Heart right ventricle (tissue), 16 donors: Measurements from ENCODE around the gene CDC20B. TPM values are rescaled to one million over a fixed set of nuclear protein-coding genes. Genes with fewer than 3 reads are reported as not detected.

Experiments
- ATAC-seq, 8 donors: fragments of 200-7000 bp; cut with Tn5 transposase; one replicate each; pipeline ENCODE4 v1.9.1; 2020; ENCODE audit warnings: mild to moderate bottlenecking in 8 of 8, moderate library complexity in 8 of 8, moderate number of reproducible peaks in 1 of 8
- DNase-seq, 2 donors: peaks; one replicate each; pipeline ENCODE4 v3.0.0-alpha.2; 2020
- H3K27ac ChIP-seq, 10 donors: fragments of 200-600 bp; sonication (generic) in 2 of 10; one replicate each; pipeline versions ENCODE4 v1.5.0 to v1.8.0; 2020 to 2022; ENCODE audit warnings: mild to moderate bottlenecking in 3 of 10
- H3K27me3 ChIP-seq, 7 donors: fragments of 200-600 bp; one replicate each; pipeline ENCODE4 v1.8.0; 2021 to 2022; ENCODE audit warnings: mild to moderate bottlenecking in 2 of 7
- H3K36me3 ChIP-seq, 9 donors: fragments of 200-600 bp; sonication (generic) in 1 of 9; one replicate each; pipeline versions ENCODE4 v1.5.0 to v1.8.0; 2020 to 2022; ENCODE audit warnings: mild to moderate bottlenecking in 2 of 9
- H3K4me1 ChIP-seq, 9 donors: fragments of 200-600 bp; sonication (generic) in 1 of 9; one replicate each; pipeline versions ENCODE4 v1.5.0 to v1.8.0; 2020 to 2022; ENCODE audit warnings: mild to moderate bottlenecking in 4 of 9
- H3K4me3 ChIP-seq, 10 donors: fragments of 200-600 bp; sonication (generic) in 2 of 10; one replicate each; pipeline versions ENCODE4 v1.5.0 to v1.8.0; 2020 to 2022; ENCODE audit warnings: mild to moderate bottlenecking in 7 of 10, moderate library complexity in 2 of 10
- H3K9me3 ChIP-seq, 11 donors: fragments of 200-600 bp in 10 of 11; sonication (generic) in 2 of 11; one replicate each; pipeline versions ENCODE4 v1.5.0 to v1.8.0; 2013 to 2022; ENCODE audit warnings: mild to moderate bottlenecking in 2 of 11, control low read depth in 1 of 11, moderate library complexity in 1 of 11
- CTCF ChIP-seq, 9 donors: fragments of 200-600 bp; sonication (generic) in 2 of 9; IDR thresholded peaks; one replicate each; pipeline versions ENCODE4 v1.5.0 to v1.8.0; 2021 to 2022; ENCODE audit warnings: antibody characterized with exemption in 9 of 9, mild to moderate bottlenecking in 5 of 9, moderate library complexity in 1 of 9
- WGBS, 2 donors: extraction: QIAGEN DNeasy Blood & Tissue Kit; methylation state at CpG; one replicate each; pipeline ENCODE4 v1.1.7; 2013; ENCODE audit warnings: inconsistent platforms in 1 of 2; 5-methylcytosine and 5-hydroxymethylcytosine counted together
- intact Hi-C, 10 donors: fragments of 100-400 bp; cut with DNase I; formaldehyde crosslinking; loops; one replicate each; pipeline versions ENCODE4 v1.11.1 to v1.14.2; 2022
- long read RNA-seq, 3 donors: library from polyadenylated mRNA; unstranded; transcript quantifications; one replicate each; pipeline ENCODE4 v2.0.0, GENCODE V29; 2020 to 2021
- polyA plus RNA-seq, 2 donors: library from polyadenylated mRNA; stranded (reverse); fragments of 200-250 nt; gene quantifications; one replicate each; pipeline ENCODE4 v1.2.3, GENCODE V29; 2013
- total RNA-seq, 10 donors: library from RNA; stranded (reverse); fragmentation: NEBNext Ultra II Directional in 3 of 10; extraction: Animal tissue kit (Norgen Biotek cat#: 25700) in 3 of 10; gene quantifications; one replicate each; pipeline versions ENCODE4 v1.2.1 to v1.2.4, GENCODE V29; 2021 to 2023
- donor health status: Arrhythmogenic right ventricular cardiomyopathy.
- donor health status: ischemic (EF 13 %, LVEDD 7.1; RV severe dilation, severe dysfunction).
- donor health status: healthy with polysubstance abuse.
- donor health status: DM: no; HTN: yes; CAD: no.
- donor health status: DM: no; HTN: no; CAD: no.
- donor health status: ischemic (EF 25% LVEDD 6.9; RV normal size, moderate dysfunction).
- donor health status: ischemic (EF 25% LVEDD 5.7; RV mildly dilated, moderate dysfunction).
- donor health status: healthy.
- donor health status: DM: yes; HTN: yes; CAD: no.
- donor health status: Ischemic cardiomyopathy.
- donor health status: ischemic (EF 35%, LVEDD 5.7; RV mildly dilated, moderate dysfunction).
- donor health status: nonischemic (EF 11% LVEDD 7.7; RV severe dilation, severe dysfunction).
- donor health status: DM: yes; HTN: yes; CAD: no.
- donor health status: PGD.
- donor health status: ischemic (EF 29% LVEDD 5.4; RV normal size, mild dysfunction).
- donor health status: nonischemic (EF 23%, LVEDD 6.1; RV moderate dilation, normal function).

Gene CDC20B
- total RNA-seq (not detected), polyA plus RNA-seq (not detected)
- long read RNA-seq, donor 1, result 0 reads
- long read RNA-seq, donor 2, result 0 reads
- long read RNA-seq, donor 3, result 0 reads

- H3K27ac ChIP-seq, result no peak within 1 kb of the TSS
- H3K4me1 ChIP-seq, result peaks cover 12 to 34% (median 28%) of the 10 kb centered on the region in 9 donors
- TF ChIP-seq CTCF (IDR thresholded peaks at IDR 0.05), result no peak
- ATAC-seq, result peak; percentile 92 to 96 (median 95)
- no peaks in the 10 kb centered on the region for H3K9me3 ChIP-seq
- 1% methylated on average over 67 to 69 of the region's 69 CpGs for WGBS, 2 donors
- DNase-seq, result peak; percentile 54 to 76
- intact Hi-C loops, result loop anchor here in 6 of 10 donors (5.0 to 10.0 kb wide), 5 partner anchors 52 to 532 kb away; partner anchors contain the start of genes MCIDAS (in 2 of the 6) and CCNO (in 1 of the 6)
- H3K27me3 ChIP-seq, result peaks cover 0 to 92% (median 63%) of the 10 kb centered on the region in 7 donors
- peak within 1 kb of the TSS; percentile 27 to 63 (median 53) for H3K4me3 ChIP-seq
- H3K36me3 ChIP-seq, result no peaks in the 10 kb centered on the region
Observed at GRCh38 chr5:55172937-55173686, at the start of gene CDC20B. Gene CDC20B, minus strand, starts transcription at chr5:55173177. Its CDS starts 177 bp downstream, at chr5:55173000.

- DNase-seq (no peak), ATAC-seq (no peak)
- Histone ChIP-seq H3K4me3 (no peak overlapping the region), H3K27me3 (peaks cover 55 to 100% (median 99%) of the 10 kb centered on the region in 7 donors), H3K36me3 (no peaks in the 10 kb centered on the region), H3K27ac (no peak overlapping the region), H3K9me3 (no peaks in the 10 kb centered on the region), H3K4me1 (peaks cover 4 to 38% (median 23%) of the 10 kb centered on the region in 9 donors)
- intact Hi-C loops, result loop anchor here in 2 of 10 donors (5.0 to 10.0 kb wide), 2 partner anchors 45 to 48 kb away; partner anchors contain the start of gene CDC20B (in 1 of the 2)
- 14 to 15% methylated on average over 30 of the region's 30 CpGs for WGBS, 2 donors
- TF ChIP-seq CTCF (IDR thresholded peaks at IDR 0.05), result no peak
Observed at GRCh38 chr5:55222092-55222984, 49.4 kb upstream of the CDC20B start.

GRCh38 chr5:55220433-55221185, 47.6 kb upstream of the CDC20B start:
- intact Hi-C loops, result loop anchor here in 2 of 10 donors (5.0 to 10.0 kb wide), 2 partner anchors 43 to 46 kb away; partner anchors contain the start of gene CDC20B (in 1 of the 2)
- 2 to 3% methylated on average over 61 to 62 of the region's 62 CpGs for WGBS, 2 donors

More at GRCh38 chr5:55220433-55221185, 47.6 kb upstream of the CDC20B start:
- Histone ChIP-seq H3K9me3 (no peaks in the 10 kb centered on the region), H3K27me3 (peaks cover 43 to 98% (median 91%) of the 10 kb centered on the region in 7 donors), H3K36me3 (no peaks in the 10 kb centered on the region), H3K27ac (no peak overlapping the region), H3K4me3 (peak overlapping the region in 8 of 10 donors; percentile 6 to 45 (median 36)), H3K4me1 (peaks cover 0 to 26% (median 12%) of the 10 kb centered on the region in 9 donors)
- TF ChIP-seq CTCF (IDR thresholded peaks at IDR 0.05), result peak in 1 of 9 donors; percentile 11
- ATAC-seq (peak in 7 of 8 donors; percentile 23 to 59 (median 42)), DNase-seq (no peak)
